Measurements from ENCODE around the gene PHC3. TPM values are rescaled to one million over a fixed set of nuclear protein-coding genes. Genes with fewer than 3 reads are reported as not detected.
A peak's percentile ranks its signal among the peaks of the same experiment; 100 is the strongest.

PHC3 gene
- total RNA-seq, 6 donors from 2014 or later, result 50.7 to 182 (median 76.3) TPM

DNA sequence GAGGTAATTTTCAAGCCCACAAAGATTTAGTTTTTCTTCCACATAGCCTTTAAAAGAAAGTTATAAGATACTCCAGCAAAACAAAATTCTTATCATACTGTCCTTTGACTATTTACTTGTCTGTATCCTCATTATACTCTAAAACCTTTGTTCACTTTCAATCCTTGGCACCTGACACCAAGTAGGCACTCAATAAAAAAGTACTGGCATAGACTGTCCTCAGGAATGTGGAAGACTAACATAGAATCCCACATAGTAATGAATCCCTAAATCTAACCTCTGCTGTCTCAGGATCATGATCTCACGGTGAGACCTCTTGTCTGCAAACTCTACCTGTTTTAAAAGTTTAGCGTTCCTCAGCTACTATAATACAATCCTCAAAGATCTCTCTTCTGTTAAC, 21.6 kb downstream of the PHC3 start:
- peaks cover 0 to 44% (median 6%) of the 10 kb centered on the region in 4 donors for H3K36me3 ChIP-seq

GRCh38 chr3:170159459-170159858, 22.1 kb downstream of the PHC3 start:
- 63 to 68% methylated on average over 1 of the region's 1 CpG for WGBS, 2 donors
- ATAC-seq (ENCODE audit: low FRiP score in 2 of 2) (no peak), DNase-seq (no peak)
- Histone ChIP-seq H3K27me3 (no peaks in the 10 kb centered on the region), H3K9me3 (no peaks in the 10 kb centered on the region), H3K36me3 (peaks cover 0 to 44% (median 6%) of the 10 kb centered on the region in 4 donors), H3K4me1 (peaks cover 10 to 24% (median 15%) of the 10 kb centered on the region in 4 donors), H3K27ac (no peak overlapping the region), H3K4me3 (no peak overlapping the region)
- TF ChIP-seq, protein P1, sequence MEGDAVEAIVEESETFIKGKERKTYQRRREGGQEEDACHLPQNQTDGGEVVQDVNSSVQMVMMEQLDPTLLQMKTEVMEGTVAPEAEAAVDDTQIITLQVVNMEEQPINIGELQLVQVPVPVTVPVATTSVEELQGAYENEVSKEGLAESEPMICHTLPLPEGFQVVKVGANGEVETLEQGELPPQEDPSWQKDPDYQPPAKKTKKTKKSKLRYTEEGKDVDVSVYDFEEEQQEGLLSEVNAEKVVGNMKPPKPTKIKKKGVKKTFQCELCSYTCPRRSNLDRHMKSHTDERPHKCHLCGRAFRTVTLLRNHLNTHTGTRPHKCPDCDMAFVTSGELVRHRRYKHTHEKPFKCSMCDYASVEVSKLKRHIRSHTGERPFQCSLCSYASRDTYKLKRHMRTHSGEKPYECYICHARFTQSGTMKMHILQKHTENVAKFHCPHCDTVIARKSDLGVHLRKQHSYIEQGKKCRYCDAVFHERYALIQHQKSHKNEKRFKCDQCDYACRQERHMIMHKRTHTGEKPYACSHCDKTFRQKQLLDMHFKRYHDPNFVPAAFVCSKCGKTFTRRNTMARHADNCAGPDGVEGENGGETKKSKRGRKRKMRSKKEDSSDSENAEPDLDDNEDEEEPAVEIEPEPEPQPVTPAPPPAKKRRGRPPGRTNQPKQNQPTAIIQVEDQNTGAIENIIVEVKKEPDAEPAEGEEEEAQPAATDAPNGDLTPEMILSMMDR (IDR thresholded peaks at IDR 0.05), result no peak
- TF ChIP-seq EP300 (IDR thresholded peaks at IDR 0.05) (no peak), POLR2A (IDR thresholded peaks at IDR 0.05) (no peak), POLR2AphosphoS5 (IDR thresholded peaks at IDR 0.05) (no peak)

More for the DNA sequence above, 21.6 kb downstream of the PHC3 start:
- Histone ChIP-seq H3K4me1 (peaks cover 8 to 24% (median 15%) of the 10 kb centered on the region in 4 donors), H3K4me3 (no peak overlapping the region), H3K27ac (no peak overlapping the region), H3K27me3 (no peaks in the 10 kb centered on the region), H3K9me3 (no peaks in the 10 kb centered on the region)
- ATAC-seq (ENCODE audit: low FRiP score in 2 of 2) (no peak), DNase-seq (no peak)
- 90 to 91% methylated on average over 2 of the region's 2 CpGs for WGBS, 2 donors
- TF ChIP-seq, protein P1 (IDR thresholded peaks at IDR 0.05), result no peak
- TF ChIP-seq EP300 (IDR thresholded peaks at IDR 0.05) (no peak), POLR2AphosphoS5 (IDR thresholded peaks at IDR 0.05) (no peak), POLR2A (IDR thresholded peaks at IDR 0.05) (no peak)

GRCh38 chr3:170155604-170156003, 25.9 kb downstream of the PHC3 start:
- TF ChIP-seq, protein P1 (IDR thresholded peaks at IDR 0.05), result no peak
- no peak for TF ChIP-seq EP300 (IDR thresholded peaks at IDR 0.05)
- no peak for TF ChIP-seq POLR2A (IDR thresholded peaks at IDR 0.05)
- TF ChIP-seq POLR2AphosphoS5 (IDR thresholded peaks at IDR 0.05), result no peak
- Histone ChIP-seq H3K4me1 (peaks cover 19 to 27% (median 22%) of the 10 kb centered on the region in 4 donors), H3K27me3 (no peaks in the 10 kb centered on the region), H3K27ac (no peak overlapping the region), H3K4me3 (no peak overlapping the region), H3K36me3 (peaks cover 0 to 23% (median 0%) of the 10 kb centered on the region in 4 donors), H3K9me3 (no peaks in the 10 kb centered on the region)
- ATAC-seq (ENCODE audit: low FRiP score in 2 of 2) (no peak), DNase-seq (no peak)
- 88 to 92% methylated on average over 5 of the region's 5 CpGs for WGBS, 2 donors

DNA sequence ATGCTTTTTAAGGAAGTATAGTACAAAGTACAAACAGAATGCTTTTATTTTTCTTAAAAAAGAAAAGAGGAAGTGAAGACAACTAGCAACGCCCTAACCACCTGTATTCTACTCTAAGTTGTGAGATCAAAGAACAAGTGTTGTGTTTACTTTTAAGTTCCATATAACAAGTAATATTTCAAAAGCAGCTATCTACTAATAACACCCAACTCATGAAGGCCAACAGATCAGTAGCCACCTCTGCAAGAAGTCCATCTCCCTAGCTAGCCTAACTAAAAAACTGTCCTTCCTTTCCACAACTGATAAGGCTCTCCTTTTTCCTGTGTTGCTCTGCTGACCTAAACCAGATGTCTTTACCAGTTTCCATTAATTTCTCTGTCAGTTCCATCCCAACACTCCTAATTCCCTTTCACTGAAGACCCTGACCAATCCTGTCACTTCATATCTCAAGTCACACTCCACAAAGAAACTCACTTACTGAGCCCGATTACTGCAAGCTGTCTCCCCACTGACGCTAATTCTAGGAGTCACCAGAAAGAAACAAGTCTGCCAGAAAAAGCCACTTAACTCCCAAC, 26.9 kb downstream of the PHC3 start:
- DNase-seq (no peak), ATAC-seq (ENCODE audit: low FRiP score in 2 of 2) (peak in 1 of 2 donors; percentile 35)
- H3K36me3 ChIP-seq, result peaks cover 0 to 32% (median 0%) of the 10 kb centered on the region in 4 donors
- H3K27me3 ChIP-seq, result no peaks in the 10 kb centered on the region
- H3K4me3 ChIP-seq, result no peak overlapping the region
- no peaks in the 10 kb centered on the region for H3K9me3 ChIP-seq
- 24 to 34% methylated on average over 3 of the region's 3 CpGs for WGBS, 2 donors
- H3K27ac ChIP-seq, result peak overlapping the region in 3 of 4 donors; percentile 8 to 39 (median 21)
- H3K4me1 ChIP-seq, result peaks cover 16 to 25% (median 20%) of the 10 kb centered on the region in 4 donors
- TF ChIP-seq, protein P1 (IDR thresholded peaks at IDR 0.05), result no peak
- TF ChIP-seq POLR2AphosphoS5 (IDR thresholded peaks at IDR 0.05), result no peak
- no peak for TF ChIP-seq EP300 (IDR thresholded peaks at IDR 0.05)
- no peak for TF ChIP-seq POLR2A (IDR thresholded peaks at IDR 0.05)

- ATAC-seq (ENCODE audit: low FRiP score in 2 of 2) (no peak), DNase-seq (no peak)
- Histone ChIP-seq H3K4me3 (no peak overlapping the region), H3K9me3 (no peaks in the 10 kb centered on the region), H3K36me3 (peaks cover 0 to 32% (median 2%) of the 10 kb centered on the region in 4 donors), H3K27ac (peak overlapping the region in 2 of 4 donors; percentile 8 to 21), H3K4me1 (peaks cover 16 to 21% (median 20%) of the 10 kb centered on the region in 4 donors), H3K27me3 (no peaks in the 10 kb centered on the region)
- 82 to 86% methylated on average over 3 of the region's 3 CpGs for WGBS, 2 donors
- TF ChIP-seq POLR2A (IDR thresholded peaks at IDR 0.05) (no peak), EP300 (IDR thresholded peaks at IDR 0.05) (no peak), POLR2AphosphoS5 (IDR thresholded peaks at IDR 0.05) (no peak)
- TF ChIP-seq, protein P1 (IDR thresholded peaks at IDR 0.05), result no peak
Measured at GRCh38 chr3:170154084-170154483, 27.4 kb downstream of the PHC3 start.
